ENCODE results near the gene MTHFSD. TPM values are rescaled to one million over a fixed set of nuclear protein-coding genes. Genes with fewer than 3 reads are reported as not detected.

MTHFSD gene
- polyA plus RNA-seq, 1 of the 3 experiments (the other 2 are of a cell fraction): 15.6 TPM

GRCh38 chr16:86545481-86545880 lies 9.6 kb downstream of the MTHFSD start:
- no peak overlapping the region for H3K9ac ChIP-seq
- H3K9me3 ChIP-seq: no peaks in the 10 kb centered on the region
- H3F3A ChIP-seq (replicated peaks; ENCODE audit: insufficient read depth): peaks cover 4% of the 10 kb centered on the region
- no peak overlapping the region for H2AFZ ChIP-seq (ENCODE audit: low read depth)
- H3K4me1 ChIP-seq (ENCODE audit: control insufficient read depth in 1 of 2, insufficient read depth in 2 of 2, low read depth in 1 of 2, low read length in 1 of 2): no peaks in the 10 kb centered on the region
- no peaks in the 10 kb centered on the region for H3K79me2 ChIP-seq (ENCODE audit: insufficient read depth)
- ChIA-PET POLR2A (interaction anchor here (0.7 kb wide), 1 partner anchor 95 kb away, joined by 3 read pairs; no protein-coding TSS in a partner anchor), CTCF (no interaction called here)
- no peak overlapping the region for H3K27ac ChIP-seq (ENCODE audit: low read depth in 2 of 2, low read length in 1 of 2)
- no peaks in the 10 kb centered on the region for H3K27me3 ChIP-seq (ENCODE audit: insufficient read depth)
- H3K4me3 ChIP-seq (ENCODE audit: low read depth in 2 of 2, low read length in 1 of 2): no peak overlapping the region
- WGBS (ENCODE audit: low lambda C conversion rate): 54% methylated on average over 5 of the region's 12 CpGs
- H3K9me2 ChIP-seq: no peaks in the 10 kb centered on the region
- peaks cover 17 to 65% of the 10 kb centered on the region in 2 experiments for H3K36me3 ChIP-seq (replicated peaks in 1 of 2; ENCODE audit: control insufficient read depth in 1 of 2, insufficient read depth in 2 of 2, low read length in 1 of 2)
- no peaks in the 10 kb centered on the region for H4K20me1 ChIP-seq (ENCODE audit: insufficient read depth)
- H3K4me2 ChIP-seq: no peak overlapping the region
- TF ChIP-seq NFIC (IDR thresholded peaks at IDR 0.05; ENCODE audit: borderline replicate concordance): no peak
- TF ChIP-seq SMC3 (IDR thresholded peaks at IDR 0.05; ENCODE audit: low read depth, low read length): no peak
- TF ChIP-seq USF2 (IDR thresholded peaks at IDR 0.05; ENCODE audit: borderline replicate concordance, low read depth, low read length): no peak
- no peak for TF ChIP-seq TAF1 (IDR thresholded peaks at IDR 0.05; ENCODE audit: borderline replicate concordance, low read depth, low read length)
- TF ChIP-seq POLR2AphosphoS5 (IDR thresholded peaks at IDR 0.05; ENCODE audit: low read depth, low read length): no peak
- TF ChIP-seq USF1 (IDR thresholded peaks at IDR 0.05; ENCODE audit: borderline replicate concordance, low read depth): no peak
- TF ChIP-seq GATA2 (CRISPR knock-in tag; IDR thresholded peaks at IDR 0.05): no peak
- no peak for TF ChIP-seq MEF2A (IDR thresholded peaks at IDR 0.05; ENCODE audit: borderline replicate concordance, low read depth)
- no peak for TF ChIP-seq FOSL2 (IDR thresholded peaks at IDR 0.05; ENCODE audit: borderline replicate concordance, low read depth)
- TF ChIP-seq GABPA (IDR thresholded peaks at IDR 0.05; ENCODE audit: low read depth): no peak
- no peak for TF ChIP-seq YY1 (IDR thresholded peaks at IDR 0.05; ENCODE audit: low read depth)
- no peak for TF ChIP-seq REST (IDR thresholded peaks at IDR 0.05; ENCODE audit: low read depth, low read length)
- TF ChIP-seq MXI1 (IDR thresholded peaks at IDR 0.05; ENCODE audit: low read depth, low read length): no peak
- TF ChIP-seq CTCF (IDR thresholded peaks at IDR 0.05): no peak
- TF ChIP-seq NRF1 (IDR thresholded peaks at IDR 0.05; ENCODE audit: low read depth, low read length): no peak
- no peak for TF ChIP-seq TEAD4 (IDR thresholded peaks at IDR 0.05; ENCODE audit: borderline replicate concordance, insufficient read depth)
- no peak for TF ChIP-seq RXRA (IDR thresholded peaks at IDR 0.05; ENCODE audit: borderline replicate concordance, low read depth)
- no peak for TF ChIP-seq MAX (IDR thresholded peaks at IDR 0.05; ENCODE audit: low read depth)
- no peak for TF ChIP-seq JUND (IDR thresholded peaks at IDR 0.05)
- no peak for TF ChIP-seq ELF1 (IDR thresholded peaks at IDR 0.05)
- DNase-seq: no peak
